Stomach (tissue), 19 donors: ENCODE results near the gene TIMM29. TPM values are rescaled to one million over a fixed set of nuclear protein-coding genes. Genes with fewer than 3 reads are reported as not detected.

ENCODE experiments used
- DNase-seq, 2 donors: peaks; one replicate each; pipeline versions ENCODE4 v3.0.0 to v3.0.0-alpha.2; 2013 to 2019
- H3K27ac ChIP-seq, 5 donors: fragments of 200-600 bp in 4 of 5; sonication (generic) in 4 of 5; one replicate each; pipeline ENCODE4 v1.5.1; 2013 to 2019; ENCODE audit warnings: mild to moderate bottlenecking in 1 of 5, moderate library complexity in 1 of 5
- H3K27me3 ChIP-seq, 3 donors: fragments of 200-600 bp; sonication (generic); one replicate each; pipeline ENCODE4 v1.5.1; 2017 to 2019; ENCODE audit warnings: mixed run types in 1 of 3
- H3K36me3 ChIP-seq, 4 donors: fragments of 200-600 bp; sonication (generic); 1 replicate in 3 of 4; 2 replicates in 1 of 4; pipeline ENCODE4 v1.5.1; 2016 to 2019
- H3K4me1 ChIP-seq, 4 donors: fragments of 200-600 bp; sonication (generic); one replicate each; pipeline ENCODE4 v1.5.1; 2016 to 2019
- H3K4me3 ChIP-seq, 4 donors: fragments of 200-600 bp; sonication (generic) in 3 of 4; one replicate each; pipeline ENCODE4 v1.5.1; 2016 to 2019; ENCODE audit warnings: mild to moderate bottlenecking in 1 of 4
- H3K9me3 ChIP-seq, 4 donors: fragments of 200-600 bp; sonication (generic); one replicate each; pipeline ENCODE4 v1.5.1; 2016 to 2019
- EP300 ChIP-seq: sonication (generic); formaldehyde crosslinking; IDR thresholded peaks from one replicate; pipeline ENCODE4 v1.6.1; 2017; ENCODE audit warnings: antibody characterized with exemption
- POLR2A ChIP-seq, 4 donors: fragments of 450-650 bp; IDR thresholded peaks; one replicate each; pipeline ENCODE4 v1.6.1; 2016; ENCODE audit warnings: antibody characterized with exemption in 4 of 4, control low read depth in 2 of 4, mild to moderate bottlenecking in 1 of 4, moderate library complexity in 1 of 4
- POLR2AphosphoS5 ChIP-seq, 3 donors: sonication (generic); formaldehyde crosslinking; IDR thresholded peaks; one replicate each; pipeline ENCODE4 v1.6.1; 2016; ENCODE audit warnings: antibody characterized with exemption in 3 of 3
- WGBS, 5 donors: extraction: QIAGEN DNeasy Blood & Tissue Kit in 3 of 5; methylation state at CpG; one replicate each; pipeline versions ENCODE4 v1.1.5 to v1.1.7; 2013 to 2018; 5-methylcytosine and 5-hydroxymethylcytosine counted together
- intact Hi-C: fragments of 100-400 bp; cut with DNase I; formaldehyde crosslinking; loops from one replicate; pipeline ENCODE4 v1.15.1; 2023; ENCODE audit warnings: low total_unique reads
- long read RNA-seq, 10 donors: transcript quantifications; one replicate each; lab custom pipeline, GENCODE V29; 2026
- polyA plus RNA-seq, 3 donors: library from polyadenylated mRNA; stranded (reverse); fragments of 200-250 nt; gene quantifications; one replicate each; pipeline ENCODE4 v1.2.3, GENCODE V29; 2013
- total RNA-seq, 5 donors: library from RNA; depleted of rRNA; stranded (reverse); fragments of >200 nt; gene quantifications; one replicate each; pipeline versions ENCODE4 v1.1.0 to v1.2.3, GENCODE V29; 2014 to 2016
- TF ChIP-seq, protein P1 (sequence below), 7 experiments: fragments of 450-650 bp in 4 of 7; fragments of 200-600 bp in 3 of 7; sonication (generic) in 3 of 7; IDR thresholded peaks; one replicate each; pipeline ENCODE4 v1.5.1; 2016 to 2019; ENCODE audit warnings: antibody characterized with exemption in 7 of 7, control low read depth in 2 of 7, mild to moderate bottlenecking in 1 of 7
- donor health status: healthy with polysubstance abuse.
- donor health status: Bipolar disorder and iron deficiency.
- donor health status: healthy.

The TIMM29 gene
- total RNA-seq, result 100 to 1,000 TPM in 1 of 5 donors, 10 to 100 TPM in 3, 1 to 10 TPM in 1; 9.8 to 294 (median 34.4) TPM
- 10 to 100 TPM; 14.3 to 18.6 (median 14.3) TPM for polyA plus RNA-seq
- long read RNA-seq, donor 1, partial matches to known transcripts, result 0 of 1 reads
- long read RNA-seq, donor 1, other reads (novel, unspliced or antisense), result 0 of 1 reads
- long read RNA-seq, donor 2, transcript TIMM29-201 (2 exons, 1,425 nt), result major isoform, 5 of 5 reads
- long read RNA-seq, donor 2, partial matches to known transcripts, result 0 of 5 reads
- long read RNA-seq, donor 2, other reads (novel, unspliced or antisense), result 0 of 5 reads
- long read RNA-seq, donor 3, partial matches to known transcripts, result 5 of 6 reads
- long read RNA-seq, donor 3, other reads (novel, unspliced or antisense), result 0 of 6 reads
- long read RNA-seq, donor 4, partial matches to known transcripts, result 0 of 1 reads
- long read RNA-seq, donor 4, other reads (novel, unspliced or antisense), result 0 of 1 reads
- long read RNA-seq, donor 5, transcript TIMM29-201 (2 exons, 1,425 nt), result major isoform, 5 of 6 reads
- long read RNA-seq, donor 5, partial matches to known transcripts, result 0 of 6 reads
- long read RNA-seq, donor 5, other reads (novel, unspliced or antisense), result 0 of 6 reads
- long read RNA-seq, donor 6, transcript TIMM29-201 (2 exons, 1,425 nt), result major isoform, 15 of 16 reads
- long read RNA-seq, donor 6, partial matches to known transcripts, result 0 of 16 reads
- long read RNA-seq, donor 6, other reads (novel, unspliced or antisense), result 0 of 16 reads
- long read RNA-seq, donor 7, partial matches to known transcripts, result 9 of 11 reads
- long read RNA-seq, donor 7, other reads (novel, unspliced or antisense), result 0 of 11 reads
- long read RNA-seq, donor 8, partial matches to known transcripts, result 0 of 4 reads
- long read RNA-seq, donor 8, other reads (novel, unspliced or antisense), result 0 of 4 reads
- long read RNA-seq, donor 9, partial matches to known transcripts, result 0 of 5 reads
- long read RNA-seq, donor 9, other reads (novel, unspliced or antisense), result 0 of 5 reads
- long read RNA-seq, donor 10, result 0 reads

DNA sequence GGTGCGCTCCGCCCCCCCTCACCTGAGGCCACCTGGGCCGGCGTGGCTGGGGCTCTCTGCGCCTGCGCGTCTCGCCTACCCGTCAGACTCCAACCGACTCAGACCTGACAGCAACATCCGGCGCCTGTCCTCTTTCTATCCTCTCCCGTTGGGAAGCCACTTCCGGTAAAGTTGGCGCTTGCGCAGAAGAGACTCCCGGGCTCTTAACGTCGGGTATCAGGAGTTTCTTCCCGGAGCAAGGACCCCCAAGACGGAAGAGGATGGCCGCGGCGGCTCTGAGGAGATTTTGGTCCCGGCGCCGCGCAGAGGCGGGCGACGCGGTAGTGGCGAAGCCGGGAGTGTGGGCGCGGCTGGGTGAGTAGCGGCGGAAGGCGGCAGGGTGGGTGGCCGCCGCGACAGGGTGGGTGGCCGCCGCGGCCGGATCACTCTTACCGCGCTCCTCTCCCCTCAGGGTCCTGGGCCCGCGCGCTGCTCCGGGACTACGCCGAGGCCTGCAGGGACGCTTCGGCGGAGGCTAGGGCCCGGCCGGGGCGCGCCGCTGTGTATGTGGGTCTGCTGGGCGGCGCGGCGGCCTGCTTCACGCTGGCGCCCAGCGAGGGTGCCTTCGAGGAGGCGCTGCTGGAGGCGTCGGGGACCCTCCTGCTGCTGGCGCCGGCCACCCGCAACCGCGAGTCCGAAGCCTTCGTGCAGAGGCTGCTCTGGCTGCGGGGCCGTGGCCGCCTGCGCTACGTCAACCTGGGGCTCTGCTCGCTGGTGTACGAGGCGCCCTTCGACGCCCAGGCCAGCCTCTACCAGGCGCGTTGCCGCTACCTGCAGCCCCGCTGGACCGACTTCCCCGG, at the start of gene TIMM29, which contains the start of gene YIPF2:
Gene TIMM29, plus strand, starts transcription at position 249 of the 839 bp plus-strand sequence. Its CDS starts 12 bp downstream, at position 261.
Gene YIPF2, minus strand, starts transcription at position 77 of the 839 bp plus-strand sequence. CDS start 229 bp downstream, outside the sequence.
- H3K36me3 ChIP-seq, result peaks cover 10 to 46% (median 41%) of the 10 kb centered on the region in 4 donors
- peak within 1 kb of the TSS; percentile 83 to 94 (median 89) for H3K27ac ChIP-seq
- no peaks in the 10 kb centered on the region for H3K9me3 ChIP-seq
- H3K27me3 ChIP-seq, result no peaks in the 10 kb centered on the region
- intact Hi-C loops, result loop anchor here (10.0 kb wide), 1 partner anchor 54 kb away; the partner anchor contains the start of gene CARM1
- peak within 1 kb of the TSS; percentile 69 to 100 (median 98) for H3K4me3 ChIP-seq
- TF ChIP-seq EP300, result no peak
- TF ChIP-seq POLR2AphosphoS5 (IDR thresholded peaks at IDR 0.05), result peak; percentile 48 to 93 (median 75)
- peaks cover 19 to 58% (median 44%) of the 10 kb centered on the region in 4 donors for H3K4me1 ChIP-seq
- peak; percentile 98 to 99 for DNase-seq
- WGBS, 5 donors, result 0 to 1% (median 1%) methylated on average over 26 to 95 of the region's 96 CpGs

DNA sequence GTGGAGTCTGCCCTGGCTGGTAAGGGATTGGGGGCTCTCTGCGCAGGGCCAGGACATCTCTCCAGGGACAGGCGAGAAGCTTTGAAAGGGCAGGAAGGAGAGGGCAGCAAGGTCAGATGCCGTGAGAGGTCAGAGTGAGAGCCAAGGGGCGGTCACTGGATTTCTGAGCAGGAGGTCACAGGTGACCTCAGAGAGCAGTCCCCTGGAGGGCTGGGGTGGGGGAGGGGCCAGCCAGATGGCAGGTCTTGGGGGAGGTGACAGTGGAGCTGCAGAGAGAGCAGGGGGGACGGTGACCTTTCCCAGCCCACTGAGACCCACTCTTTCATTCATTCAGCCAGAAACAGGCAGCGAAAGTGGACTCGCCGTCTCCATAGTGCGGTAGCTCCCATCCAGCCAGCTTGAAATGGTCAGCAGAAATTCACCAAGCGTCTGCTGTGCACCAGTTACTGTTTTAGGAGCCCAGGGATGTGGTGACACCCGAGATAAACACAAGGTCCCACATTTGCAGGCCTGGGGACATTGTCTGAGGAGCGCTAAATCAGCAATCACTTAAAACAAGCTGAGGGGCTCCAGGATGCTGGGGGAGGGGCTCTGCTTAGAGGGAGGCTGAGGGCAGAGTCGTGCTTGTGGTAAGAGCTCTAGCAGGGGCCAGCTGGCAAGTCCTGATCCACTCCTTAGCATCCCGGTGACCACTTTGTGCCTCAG, 47.1 kb upstream of the TIMM29 start:
- TF ChIP-seq POLR2A (IDR thresholded peaks at IDR 0.05) (no peak), POLR2AphosphoS5 (IDR thresholded peaks at IDR 0.05) (no peak), EP300 (no peak)
- TF ChIP-seq, protein P1, sequence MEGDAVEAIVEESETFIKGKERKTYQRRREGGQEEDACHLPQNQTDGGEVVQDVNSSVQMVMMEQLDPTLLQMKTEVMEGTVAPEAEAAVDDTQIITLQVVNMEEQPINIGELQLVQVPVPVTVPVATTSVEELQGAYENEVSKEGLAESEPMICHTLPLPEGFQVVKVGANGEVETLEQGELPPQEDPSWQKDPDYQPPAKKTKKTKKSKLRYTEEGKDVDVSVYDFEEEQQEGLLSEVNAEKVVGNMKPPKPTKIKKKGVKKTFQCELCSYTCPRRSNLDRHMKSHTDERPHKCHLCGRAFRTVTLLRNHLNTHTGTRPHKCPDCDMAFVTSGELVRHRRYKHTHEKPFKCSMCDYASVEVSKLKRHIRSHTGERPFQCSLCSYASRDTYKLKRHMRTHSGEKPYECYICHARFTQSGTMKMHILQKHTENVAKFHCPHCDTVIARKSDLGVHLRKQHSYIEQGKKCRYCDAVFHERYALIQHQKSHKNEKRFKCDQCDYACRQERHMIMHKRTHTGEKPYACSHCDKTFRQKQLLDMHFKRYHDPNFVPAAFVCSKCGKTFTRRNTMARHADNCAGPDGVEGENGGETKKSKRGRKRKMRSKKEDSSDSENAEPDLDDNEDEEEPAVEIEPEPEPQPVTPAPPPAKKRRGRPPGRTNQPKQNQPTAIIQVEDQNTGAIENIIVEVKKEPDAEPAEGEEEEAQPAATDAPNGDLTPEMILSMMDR (IDR thresholded peaks at IDR 0.05), result no peak
- no peaks in the 10 kb centered on the region for H3K27me3 ChIP-seq
- intact Hi-C loops, result no loop called here
- H3K4me3 ChIP-seq, result no peak overlapping the region
- peaks cover 0 to 9% (median 3%) of the 10 kb centered on the region in 4 donors for H3K36me3 ChIP-seq
- WGBS, 5 donors, result 80 to 89% (median 82%) methylated on average over 14 of the region's 14 CpGs
- H3K9me3 ChIP-seq, result no peaks in the 10 kb centered on the region
- no peak for DNase-seq
- H3K4me1 ChIP-seq, result peaks cover 9 to 76% (median 49%) of the 10 kb centered on the region in 4 donors
- H3K27ac ChIP-seq, result no peak overlapping the region

DNA sequence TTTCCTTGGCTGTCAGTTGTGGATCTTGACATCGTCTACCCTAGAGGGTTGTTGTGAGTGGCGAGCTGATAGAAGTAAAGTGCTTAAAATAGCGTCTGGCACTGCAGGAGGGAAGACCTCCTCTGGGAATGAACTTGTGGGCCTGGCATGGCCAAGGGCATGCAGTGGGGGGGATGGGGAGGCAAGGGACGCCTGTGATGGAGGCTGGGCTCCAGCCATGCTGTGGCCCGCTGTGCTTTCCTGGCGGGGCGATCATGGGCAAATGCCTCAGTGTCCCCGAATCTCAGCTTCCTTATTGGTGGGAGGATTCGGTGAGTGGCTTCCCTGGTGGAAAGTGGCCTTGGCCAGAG, 46.5 kb upstream of the TIMM29 start:
- WGBS, 5 donors, result 80 to 91% (median 90%) methylated on average over 7 to 9 of the region's 9 CpGs
- intact Hi-C loops, result no loop called here
- TF ChIP-seq EP300, result no peak
- TF ChIP-seq POLR2A (IDR thresholded peaks at IDR 0.05), result no peak
- TF ChIP-seq, protein P1 (IDR thresholded peaks at IDR 0.05), result no peak
- TF ChIP-seq POLR2AphosphoS5 (IDR thresholded peaks at IDR 0.05), result no peak
- no peak overlapping the region for H3K27ac ChIP-seq
- peaks cover 0 to 9% (median 3%) of the 10 kb centered on the region in 4 donors for H3K36me3 ChIP-seq
- DNase-seq, result no peak
- H3K27me3 ChIP-seq, result no peaks in the 10 kb centered on the region
- no peaks in the 10 kb centered on the region for H3K9me3 ChIP-seq
- no peak overlapping the region for H3K4me3 ChIP-seq
- H3K4me1 ChIP-seq, result peaks cover 7 to 76% (median 47%) of the 10 kb centered on the region in 4 donors

DNA sequence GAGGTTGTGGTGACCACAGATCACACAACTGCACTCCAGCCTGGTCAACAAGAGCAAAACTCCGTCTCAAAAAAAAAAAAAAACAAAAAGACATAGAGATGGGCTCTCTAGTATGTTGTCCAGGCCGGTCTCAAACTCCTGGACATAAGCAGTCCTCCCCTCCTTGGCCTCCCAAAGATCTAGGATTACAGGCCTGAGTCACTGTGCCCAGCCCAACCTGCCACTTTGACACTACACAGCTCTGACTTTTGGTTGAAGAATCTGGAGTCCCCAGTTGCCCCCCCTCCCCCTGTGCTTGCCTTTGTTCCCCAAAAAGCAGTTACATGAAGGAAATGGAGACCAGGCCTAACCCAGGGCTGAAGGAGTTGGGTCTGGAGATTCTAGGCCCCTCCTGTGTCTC, 44.3 kb upstream of the TIMM29 start:
- H3K4me1 ChIP-seq, result peaks cover 2 to 73% (median 33%) of the 10 kb centered on the region in 4 donors
- H3K36me3 ChIP-seq, result peaks cover 0 to 9% (median 3%) of the 10 kb centered on the region in 4 donors
- no peak overlapping the region for H3K4me3 ChIP-seq
- TF ChIP-seq POLR2A (IDR thresholded peaks at IDR 0.05) (no peak), EP300 (no peak), POLR2AphosphoS5 (IDR thresholded peaks at IDR 0.05) (peak in 1 of 3 donors; percentile 37)
- TF ChIP-seq, protein P1 (IDR thresholded peaks at IDR 0.05), result no peak
- no peaks in the 10 kb centered on the region for H3K27me3 ChIP-seq
- peak in 1 of 2 donors; percentile 73 for DNase-seq
- intact Hi-C loops, result no loop called here
- H3K9me3 ChIP-seq, result no peaks in the 10 kb centered on the region
- H3K27ac ChIP-seq, result peak overlapping the region in 3 of 5 donors; percentile 3 to 64 (median 42)
- 43 to 85% (median 75%) methylated on average over 2 of the region's 2 CpGs for WGBS, 5 donors
